Mammary epithelial cell (primary cell): ENCODE measurements around the gene TMEM116.

Source experiments
- EZH2 ChIP-seq: IDR thresholded peaks from 2 replicates; pipeline ENCODE4 v1.6.1; 2012; ENCODE audit warnings: low read length, inconsistent platforms, borderline replicate concordance
- TF ChIP-seq, protein P1 (sequence below), 2 donors: IDR thresholded peaks in 1 of 2; conservative IDR thresholded peaks in 1 of 2; 2 replicates each; pipeline ENCODE4 v1.5.1; 2011 to 2012; ENCODE audit warnings: inconsistent platforms in 2 of 2, low read length in 2 of 2, mild to moderate bottlenecking in 2 of 2, control low read depth in 1 of 2, low read depth in 1 of 2; ENCODE audit not compliant: insufficient read depth in 1 of 2; ENCODE audit errors: extremely low read depth in 1 of 2

DNA sequence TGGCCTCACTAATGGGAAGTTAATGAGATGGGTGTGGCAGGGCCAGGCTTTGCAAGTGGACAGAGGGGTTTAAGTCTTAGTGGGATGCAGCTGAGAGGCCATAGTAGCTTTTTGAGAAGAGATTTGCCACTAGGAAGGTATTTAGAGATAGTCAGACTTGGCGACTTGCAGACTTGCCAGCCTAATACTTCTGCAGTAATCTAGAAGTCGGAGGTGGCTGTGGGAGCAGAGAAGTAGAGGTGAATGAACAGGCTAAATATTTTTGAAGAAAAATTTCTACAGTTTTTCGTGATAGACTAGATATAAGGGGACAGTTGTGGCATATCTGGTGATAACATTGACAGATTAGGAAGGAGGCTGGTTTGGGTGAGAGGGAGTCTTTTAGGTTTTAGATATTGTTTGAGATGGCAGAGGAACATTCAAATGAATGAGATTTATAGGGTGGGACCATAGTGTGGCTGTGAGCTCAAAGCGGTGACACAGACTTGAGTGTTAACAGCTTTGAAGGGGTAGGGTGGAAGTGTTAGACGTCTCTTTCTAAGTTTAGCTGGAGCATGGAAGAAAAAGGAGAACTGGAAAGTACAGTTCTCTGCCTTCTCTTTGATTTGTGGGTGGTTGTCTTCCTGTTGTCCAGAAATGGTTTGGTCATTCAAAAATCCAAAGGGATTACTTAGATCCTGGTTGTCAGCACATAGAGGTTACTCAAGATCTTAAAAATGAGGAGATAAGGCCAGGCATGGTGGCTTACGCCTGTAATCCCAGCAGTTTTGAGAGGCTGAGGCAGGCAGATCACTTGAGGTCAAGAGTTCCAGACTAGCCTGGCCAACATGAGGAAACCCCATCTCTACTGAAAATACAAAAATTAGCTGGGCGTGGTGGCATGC lies 126.1 kb downstream of the TMEM116 start:
- TF ChIP-seq EZH2: no peak
- TF ChIP-seq, protein P1, sequence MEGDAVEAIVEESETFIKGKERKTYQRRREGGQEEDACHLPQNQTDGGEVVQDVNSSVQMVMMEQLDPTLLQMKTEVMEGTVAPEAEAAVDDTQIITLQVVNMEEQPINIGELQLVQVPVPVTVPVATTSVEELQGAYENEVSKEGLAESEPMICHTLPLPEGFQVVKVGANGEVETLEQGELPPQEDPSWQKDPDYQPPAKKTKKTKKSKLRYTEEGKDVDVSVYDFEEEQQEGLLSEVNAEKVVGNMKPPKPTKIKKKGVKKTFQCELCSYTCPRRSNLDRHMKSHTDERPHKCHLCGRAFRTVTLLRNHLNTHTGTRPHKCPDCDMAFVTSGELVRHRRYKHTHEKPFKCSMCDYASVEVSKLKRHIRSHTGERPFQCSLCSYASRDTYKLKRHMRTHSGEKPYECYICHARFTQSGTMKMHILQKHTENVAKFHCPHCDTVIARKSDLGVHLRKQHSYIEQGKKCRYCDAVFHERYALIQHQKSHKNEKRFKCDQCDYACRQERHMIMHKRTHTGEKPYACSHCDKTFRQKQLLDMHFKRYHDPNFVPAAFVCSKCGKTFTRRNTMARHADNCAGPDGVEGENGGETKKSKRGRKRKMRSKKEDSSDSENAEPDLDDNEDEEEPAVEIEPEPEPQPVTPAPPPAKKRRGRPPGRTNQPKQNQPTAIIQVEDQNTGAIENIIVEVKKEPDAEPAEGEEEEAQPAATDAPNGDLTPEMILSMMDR (conservative IDR thresholded peaks at IDR 0.05 in 1 of 2, IDR thresholded peaks at IDR 0.05 in 1 of 2; ENCODE audit: extremely low read depth in 1 of 2, insufficient read depth in 1 of 2, low read depth in 1 of 2, low read length in 2 of 2): no peak
